NCI-H460 (cell line): ENCODE data around the gene MACROD2. TPM values are rescaled to one million over a fixed set of nuclear protein-coding genes. Genes with fewer than 3 reads are reported as not detected.

Experiments
- DNase-seq: peaks from one replicate; pipeline ENCODE4 v3.0.0-alpha.2; 2016; ENCODE audit warnings: low read depth; ENCODE audit errors: extremely low read depth
- total RNA-seq: library from RNA; depleted of rRNA; stranded (reverse); fragments of >200 nt; shearing (Covaris generic); gene quantifications from 2 replicates; pipeline ENCODE4 v1.2.3, GENCODE V29; 2014

The MACROD2 gene
- total RNA-seq, 1 experiment from 2014 or later = 2.0 TPM

- DNase-seq = no peak
These were observed 571.2 kb downstream of the MACROD2 start for GRCh38 chr20:14566505-14566904.

GRCh38 chr20:14568225-14568624 is 572.9 kb downstream of the MACROD2 start:
- DNase-seq = no peak

GRCh38 chr20:14568701-14569100 is 573.4 kb downstream of the MACROD2 start:
- DNase-seq = no peak

DNA sequence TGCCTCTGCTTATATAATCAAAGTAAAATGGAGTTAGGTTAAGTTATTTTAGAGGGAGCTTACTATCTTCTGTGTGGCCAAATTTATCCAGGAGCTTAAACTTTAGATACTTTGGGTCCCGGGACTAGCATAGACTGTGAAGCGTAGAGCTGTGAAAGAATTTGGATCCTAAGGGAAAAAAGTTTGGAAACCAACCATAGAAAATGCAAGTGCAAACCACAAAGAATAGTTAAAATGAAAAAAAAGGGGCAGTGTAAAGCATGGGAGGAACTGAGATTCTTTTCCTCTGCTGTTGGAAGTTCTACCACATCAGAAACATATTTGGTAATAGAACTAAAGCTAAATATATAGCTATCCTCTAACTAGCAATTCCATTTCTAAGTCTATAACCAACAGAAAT is 574.3 kb downstream of the MACROD2 start:
- no peak for DNase-seq

DNA sequence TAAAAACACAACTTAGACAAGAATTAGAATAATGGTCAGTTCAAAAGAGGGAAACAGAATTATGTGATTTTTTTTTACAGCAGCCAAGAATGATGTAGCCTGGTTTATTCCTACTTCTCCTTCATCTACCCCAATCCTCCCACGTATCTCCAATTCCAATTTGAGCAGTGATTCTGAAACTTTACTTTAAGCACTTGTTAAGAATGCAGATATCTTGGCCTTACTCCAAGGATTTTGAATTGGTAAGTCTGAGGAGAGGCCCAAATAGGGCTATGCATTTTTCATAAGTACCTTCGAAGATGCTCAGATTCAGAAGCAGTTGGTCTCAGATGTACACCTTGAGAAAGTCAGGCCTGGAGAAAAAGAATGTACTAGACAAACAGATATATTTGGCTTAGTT is 575.5 kb downstream of the MACROD2 start:
- no peak for DNase-seq

- no peak for DNase-seq
These were observed 578.4 kb downstream of the MACROD2 start for GRCh38 chr20:14573676-14574075.

- no peak for DNase-seq
These were observed 581.0 kb downstream of the MACROD2 start for GRCh38 chr20:14576196-14576877.

GRCh38 chr20:14580418-14581074 is 585.2 kb downstream of the MACROD2 start:
- DNase-seq = no peak

DNA sequence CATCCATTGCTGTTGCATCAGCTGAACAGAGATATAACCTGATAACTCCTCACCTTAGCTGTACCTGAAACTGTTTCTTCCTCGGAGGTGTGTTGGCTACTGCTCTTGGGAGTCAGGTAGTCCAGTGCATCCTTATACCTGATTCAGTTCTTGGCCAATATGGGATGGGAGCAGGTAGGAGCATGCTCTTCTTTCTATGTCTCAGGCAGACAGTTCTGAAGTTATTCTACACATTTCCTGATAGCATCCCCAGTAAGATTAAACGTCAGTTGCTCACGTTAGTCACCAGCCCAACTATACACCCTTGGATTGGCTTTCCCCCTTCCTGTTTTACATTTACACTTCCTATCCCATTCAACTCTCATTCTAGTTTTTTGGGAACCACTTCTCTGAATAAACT is 586.4 kb downstream of the MACROD2 start:
- no peak for DNase-seq

GRCh38 chr20:14582855-14583254 is 587.5 kb downstream of the MACROD2 start:
- DNase-seq = no peak

GRCh38 chr20:14583413-14583812 is 588.1 kb downstream of the MACROD2 start:
- peak; percentile 25 for DNase-seq

DNA sequence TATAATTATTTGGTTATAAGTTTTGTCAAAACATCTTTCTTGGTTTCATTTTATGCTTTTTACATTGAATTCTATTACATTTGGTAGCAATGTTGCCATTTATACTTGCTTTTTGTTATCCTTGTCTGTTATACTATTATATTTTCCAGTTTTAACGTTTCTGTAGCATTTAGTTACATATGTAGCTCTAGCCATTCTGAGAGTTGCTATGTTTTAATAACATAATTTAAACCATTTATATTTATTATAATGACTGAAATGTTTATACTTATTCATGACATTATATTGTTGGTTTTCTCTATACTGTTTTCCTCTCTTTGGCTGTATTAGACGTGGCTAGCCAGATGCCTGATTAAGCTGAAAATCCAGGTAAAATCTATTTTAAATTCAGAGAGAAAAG is 594.1 kb downstream of the MACROD2 start:
- DNase-seq = no peak

GRCh38 chr20:14595051-14595450 is 599.7 kb downstream of the MACROD2 start:
- DNase-seq = no peak

DNA sequence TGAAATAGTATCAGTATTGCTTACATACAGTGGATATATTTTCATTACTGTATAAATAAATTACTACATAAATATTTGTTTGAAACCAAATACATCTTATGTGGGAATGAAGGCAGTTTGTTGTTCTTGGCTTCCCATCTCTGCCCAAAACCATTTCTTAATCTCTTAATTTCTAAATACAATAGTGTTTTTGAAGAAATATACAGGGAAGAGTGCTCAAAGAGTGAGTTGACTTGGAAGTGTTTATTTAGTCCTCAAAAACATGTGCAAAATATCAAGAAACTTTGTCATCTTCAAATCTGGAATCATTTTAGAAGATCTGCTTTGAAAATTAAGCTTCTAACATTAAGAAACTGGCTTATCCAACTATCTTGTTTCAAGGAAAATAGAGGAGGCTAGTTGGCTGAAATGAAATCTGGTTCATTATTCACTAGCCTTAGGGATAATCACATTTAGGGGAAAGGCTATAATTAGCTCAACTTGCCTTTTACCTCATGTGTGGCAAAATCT is 601.9 kb downstream of the MACROD2 start:
- DNase-seq = no peak

- no peak for DNase-seq
These were observed 604.3 kb downstream of the MACROD2 start for GRCh38 chr20:14599613-14600012.

- no peak for DNase-seq
These were observed 605.2 kb downstream of the MACROD2 start for GRCh38 chr20:14600527-14600926.

DNA sequence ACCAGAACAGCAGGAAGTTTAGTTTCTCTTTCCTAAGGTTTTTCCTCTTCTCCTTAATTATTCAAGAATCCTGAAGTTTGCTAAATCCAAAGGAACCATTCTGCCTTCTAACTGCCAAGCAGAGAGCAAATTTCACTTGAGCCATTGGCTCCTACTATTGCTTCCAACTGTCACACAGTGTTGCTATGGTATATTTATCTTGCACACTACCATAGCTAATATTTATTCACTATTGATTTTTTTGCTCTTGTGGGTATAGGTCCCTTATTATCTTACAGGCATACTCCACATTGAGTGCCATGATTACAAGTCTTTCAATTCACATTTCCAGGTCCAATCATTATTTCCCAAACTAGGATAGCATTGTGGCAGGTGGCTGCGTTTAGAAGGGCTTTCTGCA is 608.8 kb downstream of the MACROD2 start:
- no peak for DNase-seq

DNA sequence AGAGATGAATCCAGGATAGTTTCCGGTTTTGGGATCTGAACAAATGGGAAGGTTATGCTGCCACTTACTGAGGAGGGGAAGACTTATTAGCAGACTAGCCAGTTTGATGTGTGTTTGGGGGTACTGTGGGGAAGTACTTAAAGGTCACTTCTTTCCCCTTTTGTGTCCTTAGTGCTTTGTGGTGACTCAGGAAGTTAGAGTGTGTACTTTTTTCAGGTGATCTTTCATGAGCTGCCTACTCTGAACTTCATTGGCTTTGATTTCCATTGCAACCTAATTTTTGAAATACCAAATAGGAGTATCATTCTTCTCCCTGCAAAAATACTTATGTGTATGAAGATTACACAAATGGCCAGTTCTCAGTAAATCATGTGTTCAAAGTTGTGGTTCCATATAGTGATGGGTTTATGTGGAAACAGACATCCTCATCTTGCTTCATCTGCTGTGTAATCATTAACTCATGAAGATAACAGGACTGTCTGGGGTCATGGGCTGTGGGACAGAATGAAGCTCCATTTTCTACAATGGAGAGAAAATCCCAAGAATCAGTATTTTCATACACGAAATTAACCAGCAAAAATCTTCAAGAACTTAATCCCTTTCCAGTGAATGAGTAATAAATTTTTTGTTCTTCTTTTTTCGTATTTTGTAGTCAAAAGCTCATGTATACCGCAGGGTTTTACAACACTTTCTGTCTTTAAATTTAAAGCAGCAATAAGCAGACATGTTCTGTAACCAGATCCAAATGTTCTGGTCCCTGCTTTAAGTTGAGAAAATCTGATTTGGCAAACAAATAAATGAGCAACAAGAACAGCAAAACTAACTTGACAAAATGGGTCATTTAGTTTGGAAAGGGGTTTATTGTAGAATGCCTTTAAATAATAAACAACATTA is 614.3 kb downstream of the MACROD2 start:
- no peak for DNase-seq

- DNase-seq = no peak
These were observed 616.2 kb downstream of the MACROD2 start for GRCh38 chr20:14611479-14611878.

DNA sequence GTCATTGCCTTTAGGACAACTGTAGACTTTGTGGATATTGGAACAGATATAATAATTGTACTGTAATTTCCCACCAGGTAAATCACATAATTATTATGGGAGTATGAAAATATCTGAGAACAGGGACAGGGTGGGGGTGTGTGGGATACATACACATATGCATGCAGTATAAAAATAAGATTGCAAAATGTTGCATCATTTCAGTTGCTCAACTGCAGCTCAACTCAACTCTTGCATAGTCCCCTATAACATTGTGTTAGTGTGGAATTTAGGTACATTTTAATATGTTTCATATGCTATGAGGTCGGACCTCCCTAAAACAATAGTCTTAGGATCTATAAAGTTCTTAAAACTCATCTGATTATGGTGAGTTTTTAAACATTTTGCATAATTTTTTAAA is 617.1 kb downstream of the MACROD2 start:
- peak; percentile 49 for DNase-seq

DNA sequence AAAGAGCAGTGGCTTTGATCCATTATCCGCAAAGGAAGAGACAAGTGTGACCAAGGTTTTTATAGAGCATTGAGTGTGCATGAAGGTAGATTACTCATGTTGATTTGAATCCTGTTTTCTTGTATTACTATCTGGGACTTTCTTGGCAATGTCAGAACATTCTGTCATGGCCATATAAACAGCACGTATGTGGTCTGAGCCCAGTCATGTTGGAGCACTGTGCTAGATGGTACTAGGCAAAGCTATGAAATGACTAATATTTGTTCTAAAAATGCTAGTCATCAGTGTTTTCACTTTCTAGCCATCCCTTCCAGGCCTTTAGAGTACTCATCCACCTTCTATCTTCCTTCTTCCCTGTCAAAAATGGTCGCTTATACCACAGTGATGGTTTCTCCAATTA is 620.7 kb downstream of the MACROD2 start:
- no peak for DNase-seq
